GM19043 (cell line): Measurements from ENCODE around the gene SUCLG2.

ENCODE experiments used
- ATAC-seq: cut with Tn5 transposase; IDR thresholded peaks from one replicate; pipeline ENCODE4 v1.9.1; 2021; ENCODE audit warnings: low read depth; ENCODE audit not compliant: unreplicated experiment

The SUCLG2 gene

DNA sequence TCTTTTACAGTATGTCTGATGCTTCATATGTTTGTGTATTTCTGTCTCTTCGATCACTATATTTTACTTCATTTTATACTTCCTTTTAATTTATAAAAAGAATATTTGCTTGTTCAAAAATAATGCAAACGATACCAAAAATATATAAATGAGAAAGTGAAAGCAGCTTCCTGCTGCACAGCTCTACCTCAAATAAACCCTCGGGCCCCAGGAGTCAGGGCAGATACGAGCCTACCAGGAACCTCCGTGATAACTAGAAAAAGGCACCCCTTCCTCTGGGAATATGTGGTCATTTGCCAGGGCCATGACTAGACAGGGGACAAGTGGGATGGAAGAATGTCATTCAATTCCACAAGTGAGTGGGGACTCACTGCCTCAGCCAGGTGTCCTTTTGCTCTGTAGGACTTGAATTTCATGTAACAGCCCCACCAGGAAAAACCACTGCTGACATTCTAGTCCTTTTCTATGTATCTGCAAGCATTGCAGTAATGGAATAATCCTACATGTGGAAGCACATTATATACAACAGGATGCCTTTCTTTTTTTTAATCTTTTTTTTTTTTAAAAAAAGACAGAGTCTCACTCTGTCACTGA, 133.3 kb downstream of the SUCLG2 start:
- no peak for ATAC-seq

DNA sequence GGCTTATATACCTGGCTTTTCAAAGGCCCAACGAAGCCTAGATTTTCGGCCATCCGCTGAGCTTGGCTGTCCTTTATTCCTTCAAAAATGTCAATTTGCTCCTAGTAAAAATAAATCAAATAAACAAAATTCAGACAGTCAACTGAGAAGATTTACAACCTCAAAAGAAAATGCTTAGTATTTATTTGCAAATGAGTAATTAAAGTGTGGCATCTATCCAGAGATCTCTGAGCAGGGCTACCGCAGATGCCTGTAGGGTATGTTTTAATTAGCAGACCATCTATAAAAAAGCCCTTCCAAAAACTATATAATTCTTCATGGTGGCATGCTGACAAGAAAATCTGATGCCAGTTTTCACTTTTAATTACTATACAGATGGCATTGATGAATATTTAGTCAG, 136.2 kb downstream of the SUCLG2 start:
- no peak for ATAC-seq

DNA sequence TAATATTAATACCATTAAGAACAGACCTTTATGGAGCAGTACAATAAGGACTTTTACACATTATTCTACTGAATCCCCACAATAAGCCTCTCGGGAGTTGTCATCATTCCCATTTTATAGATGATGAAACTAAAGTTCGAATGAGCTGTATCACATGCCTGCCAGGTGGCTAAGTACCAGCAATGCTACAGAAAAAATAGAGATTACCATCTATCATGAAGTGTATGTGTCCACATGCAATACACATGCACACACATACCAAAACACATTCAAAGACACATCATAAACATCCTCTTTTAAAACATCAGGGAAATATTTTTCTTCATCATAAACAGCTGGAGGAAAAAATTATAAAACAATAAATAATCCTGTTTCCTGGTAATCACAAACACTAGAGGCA, 136.6 kb downstream of the SUCLG2 start:
- ATAC-seq: no peak

DNA sequence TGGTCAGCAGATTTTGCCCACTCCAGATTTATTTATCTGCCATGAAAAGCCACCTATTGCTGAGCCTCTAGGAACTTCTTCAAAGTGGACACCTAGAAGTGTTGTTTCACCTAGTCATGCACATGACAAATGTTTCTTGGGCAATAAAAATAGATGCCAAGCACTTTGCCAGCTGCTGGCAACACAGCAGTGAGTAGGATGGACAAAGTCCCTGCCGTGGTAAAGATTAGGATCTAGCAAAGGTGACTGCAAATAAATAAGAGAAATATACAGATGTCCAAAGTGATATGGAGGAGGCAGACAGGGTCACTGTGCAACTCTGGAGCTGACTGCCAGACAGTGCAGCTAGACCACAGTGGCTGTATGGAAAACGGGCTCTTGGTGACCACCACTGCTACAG, 137.9 kb downstream of the SUCLG2 start:
- ATAC-seq: no peak

GRCh38 chr3:67515778-67516177, 138.6 kb downstream of the SUCLG2 start:
- ATAC-seq: no peak

DNA sequence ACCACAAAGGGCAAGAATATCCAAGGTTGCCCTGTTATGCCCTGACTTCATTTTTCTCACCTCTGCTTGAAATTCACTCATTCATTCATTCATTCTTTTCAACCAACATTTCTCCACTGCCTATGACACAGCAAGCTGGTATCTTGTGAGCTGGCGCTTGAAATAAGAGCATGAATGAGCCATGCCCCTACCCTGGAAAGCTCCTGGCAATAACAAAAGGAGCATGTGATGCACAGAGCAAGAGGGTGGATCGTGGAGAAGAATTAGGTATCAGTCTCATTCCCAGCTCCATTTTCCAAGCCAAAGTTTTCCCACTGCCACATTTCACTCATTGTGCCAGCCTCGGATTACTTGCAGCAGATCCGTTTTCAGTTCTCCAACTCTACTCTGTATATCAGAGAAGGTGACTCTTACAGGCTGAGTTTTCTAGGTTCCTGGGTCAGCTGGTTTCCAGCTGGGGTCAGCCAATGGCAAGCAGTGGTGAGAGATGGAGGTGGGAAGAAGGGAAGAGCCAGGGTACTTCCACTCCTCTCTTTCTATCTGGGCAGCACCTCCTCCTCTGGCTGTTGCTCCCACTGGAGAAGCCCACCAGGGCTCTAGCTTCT, 144.8 kb downstream of the SUCLG2 start:
- ATAC-seq: no peak

DNA sequence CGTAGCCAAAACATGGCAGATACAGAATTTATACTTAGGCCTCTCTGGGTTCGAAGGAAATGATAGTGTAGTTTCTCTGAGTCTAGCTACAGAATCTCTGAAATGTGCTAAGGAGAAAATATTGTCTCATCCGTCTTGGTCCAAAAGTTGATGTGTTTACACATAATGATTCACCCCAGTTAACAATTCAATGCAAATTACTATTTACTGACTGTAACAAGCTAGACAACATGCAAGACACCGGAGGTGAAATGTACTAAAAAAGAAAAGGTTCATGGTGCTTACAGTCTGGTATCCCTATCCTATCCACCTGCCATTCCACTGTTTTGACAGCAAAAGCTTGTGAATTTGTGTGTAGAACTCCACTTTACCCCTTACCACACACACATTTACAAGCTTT, 146.8 kb downstream of the SUCLG2 start:
- no peak for ATAC-seq

GRCh38 chr3:67500709-67501108, 153.7 kb downstream of the SUCLG2 start:
- no peak for ATAC-seq

- ATAC-seq: no peak
These were observed 156.7 kb downstream of the SUCLG2 start for GRCh38 chr3:67497746-67498145.

GRCh38 chr3:67495751-67496150, 158.7 kb downstream of the SUCLG2 start:
- no peak for ATAC-seq

GRCh38 chr3:67493808-67494207, 160.6 kb downstream of the SUCLG2 start:
- no peak for ATAC-seq

DNA sequence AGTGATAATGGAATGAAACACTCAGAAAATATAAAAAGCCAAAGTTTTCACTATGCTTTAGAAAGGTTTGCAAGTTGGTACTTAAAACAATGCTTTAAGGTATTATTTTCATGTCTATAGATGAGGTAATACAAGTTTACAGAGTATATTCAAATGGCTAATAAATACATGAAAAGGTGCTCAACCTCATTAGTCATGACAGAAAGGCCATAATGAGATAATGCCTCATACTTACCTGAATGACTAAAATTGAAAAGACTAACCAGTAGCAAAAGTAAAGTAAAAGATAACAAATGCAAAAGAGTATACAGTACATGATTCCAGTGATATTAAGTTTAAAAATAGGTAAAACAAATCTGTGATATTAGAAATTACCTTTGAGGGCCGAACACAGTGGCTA, 163.8 kb downstream of the SUCLG2 start:
- no peak for ATAC-seq

DNA sequence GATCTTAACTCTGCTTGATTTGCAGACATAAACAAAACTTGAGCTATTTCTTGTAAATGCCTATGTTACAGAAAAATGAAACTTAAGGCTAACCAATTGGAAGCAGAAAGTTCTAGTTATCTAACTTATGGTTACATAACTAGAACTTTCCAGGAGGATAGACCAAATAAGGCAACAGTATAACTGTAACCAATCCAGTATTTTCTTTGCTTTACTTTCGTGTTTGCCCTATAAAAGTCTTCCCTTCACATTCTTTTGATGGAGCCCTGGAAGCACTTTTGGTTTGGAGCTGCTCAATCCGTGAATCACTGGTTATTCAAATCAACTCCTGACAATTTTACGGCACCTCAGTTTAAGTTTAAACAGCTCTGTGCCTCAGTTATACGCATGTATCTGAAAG, 164.6 kb downstream of the SUCLG2 start:
- ATAC-seq: no peak

DNA sequence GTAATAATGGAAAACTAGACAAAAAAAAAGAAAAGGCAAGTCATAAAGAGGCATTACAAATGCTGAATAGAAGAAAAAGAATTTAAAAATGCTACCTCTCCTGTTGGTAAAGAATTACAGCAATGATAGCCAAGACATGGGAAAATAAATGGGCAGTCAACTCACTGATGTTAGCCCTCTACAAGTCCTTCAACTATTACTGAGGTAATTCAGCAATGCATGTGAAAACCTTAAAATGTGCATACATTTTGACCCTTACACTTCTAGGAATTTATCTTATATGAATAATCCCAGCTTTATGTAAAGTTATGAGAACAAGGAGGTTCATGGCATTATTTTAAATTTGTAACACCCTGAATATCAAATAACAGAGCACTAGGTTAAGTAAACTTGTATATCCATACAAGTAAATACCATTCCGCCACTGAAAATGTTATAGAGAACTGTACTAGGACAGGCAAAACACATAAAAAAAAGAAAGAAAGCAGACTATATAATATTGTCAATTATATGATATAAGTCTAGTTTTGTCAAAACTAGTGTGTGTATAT, 166.8 kb downstream of the SUCLG2 start:
- ATAC-seq: no peak

DNA sequence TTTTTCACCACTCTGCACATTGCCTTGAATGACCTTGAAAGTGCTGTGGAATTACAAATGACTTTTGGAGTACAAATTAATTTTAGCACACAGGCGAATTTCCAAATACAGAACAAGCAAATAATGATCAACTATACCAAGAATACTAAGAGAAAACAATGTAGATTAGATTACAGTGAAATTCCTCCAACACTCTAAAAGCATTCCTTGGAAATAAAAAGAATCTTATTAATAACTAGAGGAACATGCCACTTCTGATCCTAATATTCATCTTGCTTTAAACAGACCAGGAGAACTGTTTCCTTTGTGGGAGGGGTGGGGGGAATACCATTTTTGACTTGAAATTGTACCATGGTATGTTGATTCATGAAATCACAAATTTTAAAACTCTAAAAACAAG, 167.5 kb downstream of the SUCLG2 start:
- ATAC-seq: no peak

GRCh38 chr3:67484085-67484484, 170.3 kb downstream of the SUCLG2 start:
- no peak for ATAC-seq

DNA sequence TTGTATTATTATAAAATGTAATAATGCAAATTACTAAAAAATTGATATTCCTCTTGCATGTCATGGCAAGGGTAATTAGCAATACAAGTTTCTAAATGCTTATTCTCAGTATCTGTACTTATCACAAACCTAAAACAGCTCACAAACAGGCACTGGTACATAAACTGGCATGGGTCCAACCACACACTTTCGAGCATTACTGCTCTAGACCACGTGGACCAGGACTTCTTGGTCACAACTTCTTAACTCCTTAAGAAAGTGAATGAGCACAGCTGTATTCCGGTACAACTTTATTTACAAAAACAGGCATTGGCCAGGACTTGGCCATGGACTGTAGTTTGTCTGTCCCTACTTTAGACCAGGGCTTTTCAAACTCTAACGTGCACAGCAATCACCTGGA, 173.3 kb downstream of the SUCLG2 start:
- no peak for ATAC-seq

- ATAC-seq: no peak
These were observed 176.0 kb downstream of the SUCLG2 start for GRCh38 chr3:67478423-67478822.

DNA sequence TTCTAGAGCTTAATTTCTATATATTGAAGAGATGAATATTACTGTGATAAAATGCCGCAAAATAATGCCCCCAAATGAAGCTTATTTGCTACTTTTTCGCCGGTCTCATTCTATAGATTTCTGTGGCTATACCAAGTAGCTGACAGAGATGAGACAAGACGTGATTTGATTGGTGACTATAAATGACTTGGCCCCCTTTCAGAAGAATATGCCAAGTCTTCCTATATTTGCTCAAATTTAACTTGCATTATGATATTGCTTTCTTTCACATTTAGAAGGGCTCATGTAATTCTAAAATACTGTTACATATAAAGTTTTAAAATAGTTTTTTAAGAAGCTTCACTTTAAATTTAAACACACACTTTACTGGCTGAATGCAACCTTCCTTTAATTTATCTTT, 180.1 kb downstream of the SUCLG2 start:
- no peak for ATAC-seq

DNA sequence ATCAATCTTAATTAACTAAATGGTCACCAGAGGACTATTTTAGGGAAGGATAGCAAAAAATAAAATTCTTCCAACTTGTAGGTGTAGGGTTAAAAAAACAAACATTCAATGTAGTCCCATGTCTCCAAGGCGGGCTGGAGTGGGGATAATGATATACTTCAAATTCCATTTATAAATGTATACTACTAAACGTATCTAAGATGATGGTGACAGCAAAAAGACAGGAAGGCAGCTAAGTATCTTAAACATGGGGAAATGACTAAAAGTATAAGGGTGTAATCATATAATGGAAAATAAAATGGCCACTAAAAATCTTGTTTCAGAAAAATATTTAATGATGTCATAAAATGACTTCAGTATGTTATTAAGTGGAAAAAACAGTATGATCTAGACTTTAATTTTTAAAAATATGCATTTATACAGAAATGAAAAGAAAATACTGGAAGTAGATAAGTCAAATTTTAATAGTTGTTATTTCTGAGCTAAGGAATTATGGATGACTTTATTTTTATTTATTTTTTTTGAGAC, 181.7 kb downstream of the SUCLG2 start:
- ATAC-seq: no peak

DNA sequence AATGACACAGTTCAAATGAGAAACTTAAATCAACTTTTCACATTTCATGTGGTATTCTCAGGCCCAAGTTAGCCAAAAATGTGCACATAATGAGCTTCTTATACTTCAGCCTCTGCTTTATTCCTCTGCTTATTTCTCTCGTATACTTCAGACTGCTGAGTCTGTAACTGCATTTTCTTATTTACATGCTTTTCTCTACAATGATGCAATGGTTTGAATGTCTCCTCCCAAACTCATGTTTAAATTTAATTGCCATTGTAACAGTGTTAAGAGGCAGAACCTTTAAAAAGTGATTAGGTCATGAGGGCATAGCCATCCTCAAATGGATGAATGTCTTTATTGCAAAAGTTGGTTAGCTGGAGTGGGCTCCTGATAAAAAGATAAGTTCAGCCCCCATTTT, 184.2 kb downstream of the SUCLG2 start:
- no peak for ATAC-seq

DNA sequence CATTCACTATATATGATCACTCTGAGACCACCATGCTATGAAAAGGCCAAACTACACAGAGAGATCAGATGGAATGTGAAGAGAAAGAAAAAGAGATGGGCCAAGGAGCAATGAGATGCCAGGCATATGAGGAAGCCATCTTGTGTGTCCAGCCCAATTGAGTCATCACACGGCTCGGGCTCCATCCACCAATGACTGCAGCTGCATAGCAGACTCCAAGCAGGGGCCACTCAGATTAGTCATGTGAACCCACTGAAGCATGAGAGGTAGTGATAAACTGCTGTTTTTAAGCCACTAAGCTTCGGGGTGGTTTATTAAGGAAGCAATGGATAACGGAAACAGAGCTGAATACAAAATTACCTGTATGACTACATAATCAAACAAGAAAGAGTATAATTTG, 185.9 kb downstream of the SUCLG2 start:
- no peak for ATAC-seq
